ENCODE data around the gene DAPP1.

DNA sequence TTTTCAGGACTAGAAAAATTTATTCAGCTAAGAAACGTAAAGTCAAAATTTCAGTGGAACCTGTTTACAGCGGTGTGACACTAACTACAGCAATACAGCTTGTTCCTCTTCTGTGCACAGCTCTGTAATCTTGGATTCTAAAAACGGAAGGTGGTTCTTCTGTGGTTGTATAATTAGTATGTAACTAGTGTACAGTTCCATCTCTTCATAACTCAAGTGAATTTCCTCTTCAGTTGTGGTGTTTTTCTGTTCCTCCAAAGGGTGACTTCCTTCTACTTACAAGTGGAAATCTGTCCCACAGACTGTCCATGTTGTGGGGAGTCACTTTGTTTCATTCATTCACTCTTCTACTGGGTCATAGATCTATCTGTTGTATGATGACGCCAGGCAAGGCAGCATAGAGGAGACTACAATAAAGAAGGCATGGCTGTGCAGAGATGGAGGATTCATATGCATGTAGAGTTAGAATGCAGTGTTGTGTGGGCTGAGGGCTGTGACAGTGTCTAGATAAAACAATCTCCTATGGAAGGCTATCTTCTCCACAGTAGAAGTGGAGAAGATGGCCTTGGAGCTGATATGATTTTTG lies 5.4 kb downstream of the DAPP1 start:
- no peak for TF ChIP-seq EZH2phosphoT487 (IDR thresholded peaks at IDR 0.05)
- TF ChIP-seq, protein P1, sequence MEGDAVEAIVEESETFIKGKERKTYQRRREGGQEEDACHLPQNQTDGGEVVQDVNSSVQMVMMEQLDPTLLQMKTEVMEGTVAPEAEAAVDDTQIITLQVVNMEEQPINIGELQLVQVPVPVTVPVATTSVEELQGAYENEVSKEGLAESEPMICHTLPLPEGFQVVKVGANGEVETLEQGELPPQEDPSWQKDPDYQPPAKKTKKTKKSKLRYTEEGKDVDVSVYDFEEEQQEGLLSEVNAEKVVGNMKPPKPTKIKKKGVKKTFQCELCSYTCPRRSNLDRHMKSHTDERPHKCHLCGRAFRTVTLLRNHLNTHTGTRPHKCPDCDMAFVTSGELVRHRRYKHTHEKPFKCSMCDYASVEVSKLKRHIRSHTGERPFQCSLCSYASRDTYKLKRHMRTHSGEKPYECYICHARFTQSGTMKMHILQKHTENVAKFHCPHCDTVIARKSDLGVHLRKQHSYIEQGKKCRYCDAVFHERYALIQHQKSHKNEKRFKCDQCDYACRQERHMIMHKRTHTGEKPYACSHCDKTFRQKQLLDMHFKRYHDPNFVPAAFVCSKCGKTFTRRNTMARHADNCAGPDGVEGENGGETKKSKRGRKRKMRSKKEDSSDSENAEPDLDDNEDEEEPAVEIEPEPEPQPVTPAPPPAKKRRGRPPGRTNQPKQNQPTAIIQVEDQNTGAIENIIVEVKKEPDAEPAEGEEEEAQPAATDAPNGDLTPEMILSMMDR (IDR thresholded peaks at IDR 0.05): no peak
- TF ChIP-seq EZH2 (IDR thresholded peaks at IDR 0.05): no peak

Data from neural progenitor cell (in vitro differentiated cells).